HG03432 (cell line): ENCODE results near the gene CLEC4G.

Experiments
- ATAC-seq: cut with Tn5 transposase; IDR thresholded peaks from one replicate; pipeline ENCODE4 v1.9.1; 2021; ENCODE audit warnings: mild to moderate bottlenecking, moderate library complexity; ENCODE audit not compliant: unreplicated experiment

The CLEC4G gene

DNA sequence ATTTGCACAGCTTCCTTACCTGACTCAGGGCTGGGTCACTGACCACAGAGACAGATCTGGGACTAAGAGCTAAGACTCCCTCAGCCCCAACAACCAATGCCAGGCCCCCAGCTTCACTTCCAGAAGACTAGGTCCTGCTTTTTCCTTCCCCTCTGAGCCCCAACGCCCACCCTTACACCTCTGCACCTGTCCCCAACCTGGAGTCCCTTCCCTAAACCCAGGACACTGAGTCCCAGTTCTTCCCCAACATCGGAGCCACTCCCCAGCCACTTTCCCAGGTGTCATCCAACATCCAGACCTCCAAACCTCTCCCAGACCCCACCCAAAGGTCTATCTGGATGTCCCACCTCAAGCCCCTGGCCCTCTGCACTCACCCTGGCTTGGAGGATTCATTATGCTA lies 32.9 kb downstream of the CLEC4G start:
- ATAC-seq, result no peak

DNA sequence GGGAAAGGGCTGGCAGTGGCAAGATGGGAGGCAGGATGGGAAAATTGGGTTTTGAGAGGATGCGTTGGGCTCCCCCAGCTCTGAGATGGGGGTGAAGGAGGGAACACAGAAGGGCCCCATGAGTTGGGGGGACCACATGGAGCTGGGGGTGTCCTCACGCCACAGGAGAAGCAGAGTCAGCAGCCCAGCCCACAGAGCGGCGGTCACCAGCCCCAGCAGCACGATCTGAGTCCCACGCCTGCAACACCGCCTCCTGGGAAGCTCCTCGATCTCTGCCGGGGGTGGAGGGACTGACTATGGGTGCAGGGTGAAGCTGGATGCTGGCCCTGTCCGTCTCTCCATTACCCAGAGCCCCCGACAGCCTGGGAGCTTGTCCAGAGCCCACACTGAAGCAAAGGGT lies 33.3 kb downstream of the CLEC4G start:
- no peak for ATAC-seq

DNA sequence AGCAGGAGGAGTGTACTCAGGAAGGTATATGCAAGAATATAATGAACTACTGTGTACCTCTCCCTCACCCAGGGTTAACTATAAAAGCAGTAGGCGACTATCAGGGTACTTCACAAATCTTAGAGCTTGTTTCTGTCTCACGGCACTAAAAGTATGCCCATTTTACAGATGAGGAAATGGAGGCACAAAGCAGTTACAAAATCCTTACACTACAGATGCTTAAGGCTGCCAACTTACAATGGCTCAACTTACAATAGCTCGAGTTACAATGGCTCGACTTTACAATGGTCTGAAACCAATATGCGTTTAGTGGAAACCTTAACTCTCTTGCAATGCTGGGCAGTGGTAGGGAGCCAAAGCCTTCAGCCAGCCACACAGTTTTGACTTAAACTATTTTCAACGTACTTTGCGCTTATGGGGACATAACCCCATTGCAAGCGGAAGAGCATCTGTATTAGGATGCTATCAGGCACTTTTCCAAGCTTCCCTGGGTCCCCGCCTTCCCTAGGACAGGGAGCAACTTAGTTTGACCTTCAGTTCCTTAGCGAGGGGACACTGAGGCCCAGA lies 34.1 kb downstream of the CLEC4G start:
- no peak for ATAC-seq

DNA sequence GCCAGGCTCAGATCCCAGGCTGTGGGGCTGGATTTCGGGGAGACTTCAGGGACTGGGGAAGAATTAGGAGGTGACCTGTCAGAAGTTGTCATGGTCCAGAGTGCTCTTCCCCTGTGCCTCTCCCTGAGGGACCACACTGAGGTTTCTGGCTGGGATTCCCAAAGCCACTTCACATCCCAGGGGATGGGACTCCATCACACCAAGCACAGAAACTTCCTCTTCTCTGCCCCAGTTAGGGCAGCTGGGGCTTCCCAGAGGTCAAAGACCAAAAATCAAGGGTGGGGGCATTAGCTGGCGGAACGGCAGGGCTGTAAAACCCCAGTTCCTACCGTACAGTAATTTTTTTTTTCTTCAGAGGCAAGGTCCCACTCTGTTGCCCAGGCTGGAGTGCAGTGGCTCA lies 37.4 kb downstream of the CLEC4G start:
- ATAC-seq, result no peak

DNA sequence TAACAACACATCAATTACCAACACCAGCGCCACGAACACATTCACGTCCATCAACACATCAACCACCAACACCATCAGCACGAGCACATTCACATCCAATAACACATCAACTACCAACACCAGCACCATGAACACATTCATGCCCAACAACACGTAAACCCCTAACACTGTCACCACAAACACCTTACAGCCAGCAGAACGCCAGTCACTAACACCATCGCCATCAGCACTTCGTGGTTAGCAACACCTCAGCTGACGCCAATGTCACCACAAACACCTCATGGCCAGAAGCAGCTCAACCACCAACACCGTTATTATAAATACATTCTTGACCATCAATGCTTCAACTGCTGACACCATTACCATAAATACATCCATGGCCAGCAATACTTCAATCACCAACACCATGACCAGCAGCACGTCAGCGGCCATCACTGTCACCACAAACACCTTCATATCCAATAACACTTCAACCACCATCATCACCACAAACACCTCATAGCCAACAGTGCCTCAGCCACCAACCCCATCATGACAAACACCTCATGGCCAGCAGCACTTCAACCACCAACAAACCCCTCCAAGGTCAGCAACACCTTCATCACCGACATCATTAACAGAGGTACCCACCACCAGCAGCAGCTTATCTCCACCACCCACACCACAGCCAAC lies 39.4 kb downstream of the CLEC4G start:
- no peak for ATAC-seq

DNA sequence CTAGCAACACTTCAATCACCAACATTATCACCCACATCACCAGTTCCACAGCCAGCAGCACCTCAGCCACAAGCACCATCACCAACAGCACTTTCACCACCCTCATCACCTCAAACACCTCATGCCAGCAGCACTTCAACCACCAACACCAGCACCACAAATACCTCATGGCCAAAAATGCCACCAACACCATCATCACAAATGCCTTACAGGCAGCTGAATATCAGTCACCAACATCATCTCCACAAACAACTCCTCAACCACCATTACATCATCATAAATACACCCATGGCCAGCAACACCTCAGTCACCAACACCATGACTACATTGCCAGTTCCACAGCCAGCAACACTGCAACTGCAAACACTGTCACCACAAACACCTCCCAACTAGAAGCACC lies 40.4 kb downstream of the CLEC4G start:
- no peak for ATAC-seq

DNA sequence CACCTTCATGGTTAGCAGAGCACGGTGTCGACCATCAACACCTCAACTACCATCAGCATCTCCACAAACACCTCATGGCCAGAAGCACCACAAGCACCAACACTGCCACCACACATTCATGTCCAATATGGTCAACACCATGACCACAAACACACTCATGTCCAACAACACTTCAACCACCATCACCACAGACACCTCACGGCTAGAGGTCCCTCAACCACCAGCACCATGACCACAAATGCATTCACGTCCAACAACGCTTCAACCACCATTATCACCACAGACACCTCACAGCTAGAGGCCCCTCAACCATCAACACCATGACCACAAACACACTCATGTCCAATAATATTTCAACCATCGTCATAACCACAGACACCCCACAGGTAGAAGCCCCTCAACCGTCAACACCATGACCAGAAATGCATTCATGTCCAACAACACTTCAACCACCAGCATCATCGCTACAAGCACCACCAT lies 41.1 kb downstream of the CLEC4G start:
- no peak for ATAC-seq

DNA sequence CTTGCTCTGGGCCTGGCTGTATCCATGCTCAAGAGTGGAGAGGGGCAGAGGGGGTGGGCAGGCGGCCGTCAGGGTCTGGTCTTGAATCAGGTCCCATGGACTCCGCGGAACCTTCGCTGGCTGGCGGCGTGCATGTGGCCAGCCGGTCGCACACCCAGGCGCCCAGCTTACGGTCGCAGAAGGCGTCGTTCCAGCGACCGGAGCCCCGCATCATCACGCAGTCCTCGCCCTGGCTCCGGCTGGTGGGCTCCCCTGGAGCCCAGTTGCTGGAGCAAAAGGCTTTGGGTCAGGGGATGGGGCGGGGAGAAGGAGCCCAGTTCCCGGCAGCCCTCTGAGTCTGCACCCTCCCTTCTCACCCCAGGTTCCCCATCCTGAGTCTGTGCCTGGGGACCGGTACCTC lies 42.7 kb downstream of the CLEC4G start:
- ATAC-seq, result no peak

DNA sequence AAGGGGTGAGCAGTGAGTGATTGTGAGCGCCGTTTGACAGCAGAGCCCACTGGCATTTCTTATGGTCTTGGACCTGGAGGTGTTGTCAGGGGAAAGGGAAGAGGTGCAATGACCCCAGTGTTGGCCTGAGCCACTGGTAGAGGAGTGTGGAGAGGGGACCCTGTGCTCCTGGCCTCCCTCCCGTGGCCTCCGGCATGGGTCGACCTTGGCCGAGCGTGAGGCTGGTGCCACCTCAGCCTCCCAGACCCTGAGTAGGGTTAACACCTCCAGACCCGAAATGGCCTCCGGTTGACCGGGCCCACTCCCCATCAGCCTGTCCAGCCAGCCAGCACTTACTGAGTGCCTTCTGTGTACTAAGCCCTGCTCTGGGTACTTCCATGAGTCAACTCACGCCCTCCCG lies 44.7 kb downstream of the CLEC4G start:
- ATAC-seq, result no peak

DNA sequence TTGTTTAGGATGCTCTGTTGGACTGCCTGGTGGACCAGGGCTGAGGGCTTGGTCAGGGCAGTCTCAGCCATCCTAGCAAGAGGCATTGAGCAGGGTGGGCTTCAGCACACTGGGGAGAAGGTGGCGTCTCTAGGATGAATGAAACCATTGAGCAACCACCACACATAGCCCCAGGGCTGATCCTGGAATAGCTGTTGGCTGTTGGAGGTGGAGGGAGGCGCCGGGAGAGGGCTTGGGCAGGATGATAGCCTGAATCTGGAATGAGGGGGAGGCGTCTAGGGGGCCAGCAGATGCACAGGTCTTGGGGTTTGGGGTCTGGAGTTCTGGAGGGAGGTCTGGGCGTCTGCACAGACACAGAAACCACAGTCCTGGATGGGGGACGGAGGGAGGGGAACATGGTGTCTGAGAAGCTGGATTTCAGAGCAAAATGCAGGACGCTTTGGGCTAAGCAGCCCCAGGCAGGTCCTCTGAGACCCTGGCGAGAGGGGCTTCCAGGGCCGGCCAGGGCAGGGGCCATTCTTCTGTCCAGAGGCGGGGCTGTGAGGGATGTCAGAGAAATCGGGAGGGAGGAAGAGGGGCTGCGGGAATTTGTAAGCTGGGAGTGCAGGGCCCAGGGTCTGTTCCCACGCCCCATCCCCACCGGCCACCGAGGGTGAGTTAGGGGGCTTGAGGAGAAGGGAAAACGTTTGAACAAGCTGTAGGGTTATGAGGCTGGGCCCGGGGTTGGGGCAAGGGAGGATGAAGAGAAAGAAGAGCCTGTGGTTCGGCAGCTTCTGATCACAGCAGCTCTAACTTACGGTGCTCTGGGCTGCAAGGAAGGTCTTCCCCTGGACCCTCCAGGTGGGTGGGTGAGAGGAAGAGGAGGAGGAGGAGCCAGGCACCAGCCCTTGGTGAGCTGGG lies 46.1 kb downstream of the CLEC4G start:
- ATAC-seq, result no peak

DNA sequence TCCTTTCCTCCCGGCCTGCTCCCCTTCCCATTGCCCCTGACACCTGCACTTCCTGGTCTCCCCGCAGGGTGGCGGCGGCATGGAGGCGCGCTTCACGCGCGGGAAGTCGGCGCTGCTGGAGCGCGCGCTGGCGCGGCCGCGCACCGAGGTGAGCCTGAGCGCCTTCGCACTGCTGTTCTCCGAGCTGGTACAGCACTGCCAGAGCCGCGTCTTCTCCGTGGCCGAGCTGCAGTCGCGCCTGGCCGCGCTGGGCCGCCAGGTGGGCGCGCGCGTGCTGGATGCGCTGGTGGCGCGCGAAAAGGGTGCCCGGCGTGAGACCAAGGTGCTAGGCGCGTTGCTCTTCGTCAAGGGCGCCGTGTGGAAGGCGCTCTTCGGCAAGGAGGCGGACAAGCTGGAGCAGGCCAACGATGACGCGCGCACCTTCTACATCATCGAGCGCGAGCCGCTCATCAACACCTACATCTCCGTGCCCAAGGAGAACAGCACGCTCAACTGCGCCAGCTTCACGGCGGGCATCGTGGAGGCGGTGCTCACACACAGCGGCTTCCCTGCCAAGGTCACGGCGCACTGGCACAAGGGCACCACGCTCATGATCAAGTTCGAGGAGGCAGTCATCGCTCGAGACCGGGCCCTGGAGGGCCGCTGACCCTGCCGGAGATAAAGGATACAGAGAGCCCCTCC lies 49.6 kb downstream of the CLEC4G start:
- ATAC-seq, result no peak

DNA sequence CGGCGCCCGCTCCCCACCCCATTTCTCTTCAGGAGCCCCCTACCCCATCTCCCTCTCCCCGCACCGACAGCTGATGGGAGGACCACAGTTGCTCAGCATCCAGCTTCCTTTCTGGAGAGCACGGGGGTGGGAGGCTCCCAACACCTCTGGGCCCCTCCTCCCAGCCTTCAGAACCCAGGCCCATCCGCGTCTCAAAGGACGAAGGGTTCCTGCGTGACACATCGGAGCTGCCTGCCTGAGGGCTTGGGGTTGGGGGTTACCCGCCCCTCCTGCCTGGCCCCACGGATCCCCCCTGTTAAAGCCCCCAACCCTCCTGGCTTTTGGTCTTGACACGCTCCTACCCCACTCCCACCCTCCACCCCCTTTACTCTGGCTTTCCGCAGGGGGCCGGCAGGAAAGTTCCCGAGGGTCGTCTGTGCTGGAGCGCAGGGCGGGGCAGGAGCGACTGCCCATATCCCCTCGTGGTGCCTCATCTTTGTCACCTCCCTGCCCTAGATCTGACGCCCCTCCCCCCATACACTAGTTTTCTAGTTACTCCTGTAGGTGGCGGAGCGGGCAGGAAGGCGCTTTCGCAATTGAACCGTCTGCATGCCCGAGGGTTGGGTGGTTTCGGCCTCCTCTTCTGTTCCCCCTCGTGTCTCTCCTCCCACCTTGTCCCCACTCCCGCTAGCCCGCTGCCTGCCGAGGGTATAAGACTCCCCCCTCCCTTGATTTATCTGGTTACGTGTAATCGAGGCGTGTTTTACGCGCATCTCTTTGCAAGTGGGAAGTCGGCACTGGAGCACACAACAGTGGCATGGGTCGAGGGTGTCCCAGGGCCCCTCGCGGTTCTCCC lies 50.4 kb downstream of the CLEC4G start:
- ATAC-seq, result peak; percentile 7

DNA sequence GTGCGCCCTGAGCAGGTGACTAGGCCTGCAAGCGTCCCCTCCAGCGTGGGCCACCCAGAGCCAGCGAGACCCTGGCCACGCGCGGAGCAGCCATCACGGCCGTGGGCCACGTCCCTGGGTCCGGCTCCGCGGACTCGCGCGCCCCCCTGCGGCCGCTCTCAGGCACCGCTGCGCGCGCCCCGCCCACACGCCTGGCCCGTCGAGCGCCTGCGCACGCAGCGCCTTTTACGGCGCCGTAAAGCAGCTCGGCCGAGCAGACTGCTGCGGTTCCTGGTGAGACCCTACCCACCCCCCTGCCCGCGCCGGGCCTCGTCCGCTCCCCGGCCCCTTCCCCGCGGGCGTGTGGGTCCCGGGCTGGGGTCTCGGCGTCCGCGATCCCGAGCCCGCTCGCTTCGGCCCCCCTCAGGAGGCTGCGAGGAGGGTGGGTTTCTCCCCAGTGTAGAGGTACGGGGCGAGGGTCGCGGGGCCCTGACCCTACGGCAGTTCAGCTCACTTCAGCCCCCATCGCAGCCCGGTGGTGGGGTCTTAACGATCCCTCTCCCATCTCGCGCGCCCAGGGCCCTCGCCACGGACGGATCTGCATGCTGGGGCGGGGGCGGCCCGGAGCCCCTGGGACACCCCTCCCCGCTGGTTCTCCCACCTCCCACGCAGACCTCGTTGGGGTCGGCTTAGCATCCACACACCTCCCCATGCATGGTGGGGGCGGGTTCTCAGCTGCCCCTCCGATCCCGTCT lies 51.1 kb downstream of the CLEC4G start, which contains the start of gene TRAPPC5:
TSS of gene TRAPPC5 (plus strand) at position 228 of the 734 bp plus-strand sequence. CDS start 1,421 bp downstream, outside the sequence.
- ATAC-seq, result peak; percentile 73

DNA sequence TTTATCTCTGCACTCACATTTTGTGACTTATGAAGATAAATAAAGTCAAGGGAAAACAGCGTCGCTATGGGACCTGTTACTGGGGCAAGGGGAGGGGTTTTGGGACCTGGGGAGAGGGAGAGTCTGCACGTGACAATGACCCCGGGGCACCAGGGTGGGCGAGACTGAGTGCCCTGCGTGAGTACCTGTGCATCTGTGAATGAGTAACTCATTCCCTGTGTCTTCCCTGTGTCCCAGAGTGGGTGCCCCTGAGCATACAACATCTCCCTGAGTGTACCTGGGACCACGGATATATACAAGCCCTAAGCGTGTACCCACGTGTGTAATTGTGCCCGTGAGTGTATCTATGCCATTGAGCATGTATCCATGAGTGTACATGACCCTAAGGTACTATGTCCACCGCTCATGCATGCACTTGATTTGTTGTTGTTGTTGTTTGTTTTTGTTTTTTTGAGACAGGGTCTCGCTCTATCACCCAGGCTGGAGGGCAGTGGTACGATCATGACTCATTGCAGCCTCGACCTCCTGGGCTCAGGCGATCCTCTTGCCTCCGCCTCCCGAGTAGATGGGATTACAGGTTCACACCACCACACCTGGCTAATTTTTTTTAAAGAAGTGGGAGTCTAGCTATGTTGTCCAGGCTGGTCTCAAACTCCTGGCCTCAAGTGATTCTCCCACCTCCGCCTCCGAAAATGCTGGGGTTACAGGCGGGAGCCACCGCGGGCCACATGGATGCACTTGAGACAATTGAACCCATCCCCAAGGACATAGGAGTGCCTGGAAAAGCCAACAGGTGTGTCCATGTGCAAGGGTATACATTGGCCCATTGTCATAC lies 51.9 kb downstream of the CLEC4G start:
- no peak for ATAC-seq

DNA sequence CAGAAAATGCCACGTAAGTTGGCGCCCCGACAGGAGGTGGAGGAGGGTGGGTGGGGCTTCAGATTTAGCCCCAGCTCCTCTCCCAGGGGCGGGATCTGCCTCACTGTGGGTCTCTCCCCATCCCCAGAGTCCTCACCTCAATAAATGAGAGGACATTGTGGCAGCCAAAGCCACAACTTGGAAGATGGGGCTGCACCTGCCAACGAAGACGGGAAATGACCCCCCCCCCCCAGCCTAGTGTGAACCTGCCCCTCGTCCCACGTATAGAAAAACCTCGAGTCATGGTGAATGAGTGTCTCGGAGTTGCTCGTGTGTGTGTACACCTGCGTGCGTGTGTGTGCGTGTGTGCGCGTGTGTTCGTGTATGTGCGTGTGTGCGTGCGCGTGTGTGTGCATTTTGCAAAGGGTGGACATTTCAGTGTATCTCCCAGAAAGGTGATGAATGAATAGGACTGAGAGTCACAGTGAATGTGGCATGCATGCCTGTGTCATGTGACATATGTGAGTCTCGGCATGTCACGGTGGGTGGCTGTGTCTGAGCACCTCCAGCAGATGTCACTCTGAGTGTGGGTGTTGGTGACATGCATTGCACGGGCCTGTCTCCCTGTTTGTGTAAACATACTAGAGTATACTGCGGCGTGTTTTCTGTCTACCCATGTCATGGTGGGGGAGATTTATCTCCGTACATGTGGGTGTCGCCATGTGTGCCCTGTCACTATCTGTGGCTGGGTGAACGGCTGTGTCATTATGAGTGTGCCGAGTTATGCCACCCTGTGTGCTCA lies 52.7 kb downstream of the CLEC4G start:
- ATAC-seq, result no peak
